Common myeloid progenitor, CD34-positive (primary cell): ENCODE data around the gene ZFY.

ENCODE experiments used
- CTCF ChIA-PET: fragments of 350-600 bp; sonication (Branson Sonifier 250); formaldehyde crosslinking; loops from one replicate; lab custom pipeline; 2021; ENCODE audit warnings: antibody characterized with exemption; lab: Charles Lee
- POLR2A ChIA-PET: fragments of 350-600 bp; sonication (Branson Sonifier 250); formaldehyde crosslinking; loops from one replicate; lab custom pipeline; 2021; ENCODE audit warnings: antibody characterized with exemption; lab: Charles Lee
- DNase-seq, 3 donors: peaks; one replicate each; pipeline versions ENCODE4 v3.0.0 to v3.0.0-alpha.2; 2013
- H3K27ac ChIP-seq, 2 experiments: 1 replicate in 1 of 2; 2 replicates in 1 of 2; pipeline ENCODE4 v1.7.0; 2013; ENCODE audit warnings: inconsistent platforms in 2 of 2, low read length in 2 of 2, mild to moderate bottlenecking in 2 of 2, low read depth in 1 of 2, moderate library complexity in 1 of 2; ENCODE audit not compliant: severe bottlenecking in 2 of 2, insufficient read depth in 1 of 2, poor library complexity in 1 of 2
- H3K27me3 ChIP-seq, 5 experiments: replicated peaks in 2 of 5; 1 replicate in 3 of 5; 2 replicates in 2 of 5; pipeline versions ENCODE4 v1.6.1 to v1.7.0; 2013; ENCODE audit warnings: low read length in 4 of 5, mild to moderate bottlenecking in 2 of 5, moderate library complexity in 2 of 5, inconsistent platforms in 1 of 5; ENCODE audit not compliant: insufficient read depth in 5 of 5, control insufficient read depth in 4 of 5
- H3K36me3 ChIP-seq, 4 experiments: 1 replicate in 2 of 4; 2 replicates in 2 of 4; pipeline versions ENCODE4 v1.6.1 to v1.7.0; 2013; ENCODE audit warnings: low read length in 3 of 4, control low read depth in 1 of 4, mild to moderate bottlenecking in 1 of 4; ENCODE audit not compliant: control insufficient read depth in 4 of 4, insufficient read depth in 4 of 4
- H3K4me1 ChIP-seq, 4 experiments: 1 replicate in 3 of 4; 2 replicates in 1 of 4; pipeline versions ENCODE4 v1.6.1 to v1.7.1; 2013; ENCODE audit warnings: low read length in 3 of 4, mild to moderate bottlenecking in 3 of 4, control low read depth in 1 of 4, inconsistent platforms in 1 of 4, moderate library complexity in 1 of 4; ENCODE audit not compliant: control insufficient read depth in 4 of 4, insufficient read depth in 4 of 4; ENCODE audit errors: control extremely low read depth in 1 of 4
- H3K4me3 ChIP-seq, 7 experiments: 1 replicate in 4 of 7; 2 replicates in 3 of 7; pipeline versions ENCODE4 v1.5.1 to v1.7.0; 2013; ENCODE audit warnings: mild to moderate bottlenecking in 7 of 7, low read length in 6 of 7, moderate library complexity in 6 of 7, inconsistent platforms in 2 of 7, low read depth in 2 of 7, control low read depth in 1 of 7; ENCODE audit not compliant: insufficient read depth in 4 of 7, control insufficient read depth in 1 of 7; ENCODE audit errors: extremely low read depth in 1 of 7
- H3K9me3 ChIP-seq, 5 experiments: 1 replicate in 4 of 5; 2 replicates in 1 of 5; pipeline versions ENCODE4 v1.6.1 to v1.7.1; 2013; ENCODE audit warnings: low read length in 4 of 5, mild to moderate bottlenecking in 2 of 5, inconsistent platforms in 1 of 5, low read depth in 1 of 5, moderate library complexity in 1 of 5; ENCODE audit not compliant: control insufficient read depth in 4 of 5, insufficient read depth in 2 of 5; ENCODE audit errors: control extremely low read depth in 1 of 5
- WGBS: methylation state at CpG from one replicate; pipeline ENCODE4 v1.1.5; 2013; ENCODE audit not compliant: insufficient coverage; 5-methylcytosine and 5-hydroxymethylcytosine counted together

The ZFY gene

DNA sequence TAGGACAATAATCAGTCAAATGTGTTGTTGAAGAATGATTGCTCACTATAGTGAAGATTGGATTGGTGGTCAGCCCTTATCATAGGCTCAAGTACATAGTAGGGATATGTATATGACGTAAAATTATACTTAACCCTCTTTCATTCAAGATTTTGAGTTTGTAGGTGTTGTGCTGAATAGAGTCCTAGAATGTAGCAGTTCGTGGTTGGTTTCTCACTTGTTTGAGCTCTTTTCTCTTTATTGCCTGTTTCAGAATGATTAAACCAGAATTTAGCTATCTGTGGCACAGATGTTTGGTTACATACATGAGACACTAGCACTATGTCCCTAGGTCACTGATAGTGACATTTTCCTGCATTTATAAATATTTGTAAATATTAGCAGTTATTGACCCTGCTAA, 15.5 kb downstream of the ZFY start:
- POLR2A ChIA-PET = interaction anchor here (0.6 kb wide), 1 partner anchor 13 kb away, joined by 3 read pairs; no protein-coding TSS in a partner anchor
- DNase-seq = no peak
- Histone ChIP-seq H3K27me3 (no peaks in the 10 kb centered on the region), H3K36me3 (peaks cover 0 to 5% (median 0%) of the 10 kb centered on the region in 4 experiments), H3K4me3 (no peak overlapping the region), H3K27ac (no peak overlapping the region), H3K9me3 (no peaks in the 10 kb centered on the region), H3K4me1 (peaks cover 0 to under 1% (median 0%) of the 10 kb centered on the region in 4 experiments)
- CTCF ChIA-PET = interaction anchor here (0.7 to 1.6 kb wide), 2 partner anchors 13 to 14 kb away, joined by 3 to 5 read pairs; no protein-coding TSS in a partner anchor
- WGBS = no CpG with 5 or more reads among the region's 2 CpGs

DNA sequence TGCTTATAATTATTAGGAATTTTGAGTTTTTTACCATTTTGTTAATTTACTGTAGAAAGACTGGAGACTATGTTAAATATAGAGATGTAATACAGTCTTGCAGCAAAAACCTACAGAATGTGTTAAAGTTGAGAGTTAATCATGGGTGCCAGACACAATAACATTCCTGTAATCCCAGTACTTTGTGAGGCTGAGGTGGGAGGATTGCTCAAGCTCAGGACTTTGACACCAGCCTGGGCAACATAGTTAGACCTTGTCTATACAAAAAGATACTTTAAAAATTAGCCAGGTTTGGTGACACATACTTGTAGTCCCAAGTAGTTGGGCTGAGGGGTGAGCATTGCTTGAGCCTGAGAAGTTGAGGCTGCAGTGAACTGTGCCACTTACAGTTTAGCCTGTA, 17.7 kb downstream of the ZFY start:
- Histone ChIP-seq H3K27ac (no peak overlapping the region), H3K9me3 (no peaks in the 10 kb centered on the region), H3K4me1 (no peaks in the 10 kb centered on the region), H3K27me3 (no peaks in the 10 kb centered on the region), H3K36me3 (peaks cover 0 to 13% (median 0%) of the 10 kb centered on the region in 4 experiments), H3K4me3 (no peak overlapping the region)
- ChIA-PET POLR2A (no interaction called here), CTCF (no interaction called here)
- no peak for DNase-seq

DNA sequence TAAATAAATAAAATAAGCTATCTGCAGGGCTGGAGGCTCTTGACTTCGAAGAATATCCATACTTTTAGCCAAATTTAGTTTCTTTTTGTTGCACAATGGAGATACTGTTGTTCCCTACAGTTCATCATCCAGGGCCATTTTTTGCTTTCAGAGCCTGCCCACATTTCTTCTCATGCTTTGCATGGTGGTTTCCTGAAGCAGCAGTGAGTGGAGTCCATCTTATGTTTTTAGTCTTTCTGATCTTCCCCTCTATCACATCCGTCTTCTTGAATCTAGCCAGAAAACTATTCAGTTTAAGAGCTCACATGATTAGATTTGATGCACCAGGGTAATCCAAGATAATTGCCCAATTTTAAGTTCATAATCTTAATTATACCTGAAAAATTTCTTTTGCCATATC, 19.6 kb downstream of the ZFY start:
- H3K27me3 ChIP-seq = no peaks in the 10 kb centered on the region
- POLR2A ChIA-PET = interaction anchor here (0.7 kb wide), 1 partner anchor 79 kb away, joined by 5 read pairs; no protein-coding TSS in a partner anchor
- DNase-seq = no peak
- no peaks in the 10 kb centered on the region for H3K9me3 ChIP-seq
- peaks cover 0 to 17% (median 0%) of the 10 kb centered on the region in 4 experiments for H3K36me3 ChIP-seq
- CTCF ChIA-PET = interaction anchor here (0.8 to 1.7 kb wide), 2 partner anchors 10 to 50 kb away, joined by 3 to 4 read pairs; no protein-coding TSS in a partner anchor
- H3K4me1 ChIP-seq = no peaks in the 10 kb centered on the region
- no peak overlapping the region for H3K27ac ChIP-seq
- no peak overlapping the region for H3K4me3 ChIP-seq
- no CpG with 5 or more reads among the region's 2 CpGs for WGBS

DNA sequence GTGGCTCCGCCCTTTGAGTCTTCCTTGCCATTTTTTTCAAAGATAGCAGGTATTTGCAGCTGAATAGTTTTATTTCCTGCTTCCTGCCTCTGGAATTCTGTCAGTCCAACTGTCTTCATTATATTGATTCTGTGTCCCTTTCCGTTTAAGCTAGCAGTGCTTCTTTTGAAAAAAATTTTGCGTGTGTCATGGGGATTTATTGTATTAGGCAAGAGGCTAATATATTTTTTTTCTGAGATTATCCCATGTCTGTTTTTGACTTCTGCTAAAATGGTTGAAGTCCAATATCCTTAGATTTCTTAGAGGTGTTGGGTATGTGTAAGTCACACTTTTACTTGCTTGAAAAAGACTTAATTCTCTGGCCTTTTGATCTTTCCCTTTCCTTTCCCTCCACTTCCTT, 20.4 kb downstream of the ZFY start:
- WGBS = no CpG with 5 or more reads among the region's 3 CpGs
- H3K27ac ChIP-seq = no peak overlapping the region
- no peaks in the 10 kb centered on the region for H3K9me3 ChIP-seq
- H3K4me1 ChIP-seq = no peaks in the 10 kb centered on the region
- DNase-seq = no peak
- H3K27me3 ChIP-seq = no peaks in the 10 kb centered on the region
- CTCF ChIA-PET = interaction anchor here (1.7 kb wide), 1 partner anchor 9 kb away, joined by 4 read pairs; no protein-coding TSS in a partner anchor
- no peak overlapping the region for H3K4me3 ChIP-seq
- POLR2A ChIA-PET = interaction anchor here (0.7 kb wide), 1 partner anchor 78 kb away, joined by 5 read pairs; no protein-coding TSS in a partner anchor
- peaks cover 0 to 17% (median 0%) of the 10 kb centered on the region in 4 experiments for H3K36me3 ChIP-seq

DNA sequence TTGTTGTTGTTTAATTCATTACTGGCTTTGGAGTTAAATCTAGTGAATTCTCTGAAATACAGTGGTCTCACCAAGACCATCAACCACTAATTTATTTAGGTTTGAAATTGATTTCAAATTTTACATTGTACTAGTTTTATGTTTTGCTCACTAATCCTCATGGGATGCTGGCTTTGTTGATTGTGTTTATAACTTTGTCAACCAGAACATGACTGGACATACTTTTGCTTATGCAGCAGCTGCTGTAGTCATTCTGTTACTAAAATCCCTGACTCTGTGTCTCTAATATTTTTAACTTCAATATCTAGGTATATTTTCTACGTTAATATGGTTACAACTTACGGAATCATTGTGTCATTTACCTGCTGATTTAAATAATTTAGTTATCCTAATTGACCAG, 26.9 kb downstream of the ZFY start:
- CTCF ChIA-PET = no interaction called here
- no peak for DNase-seq
- POLR2A ChIA-PET = no interaction called here

DNA sequence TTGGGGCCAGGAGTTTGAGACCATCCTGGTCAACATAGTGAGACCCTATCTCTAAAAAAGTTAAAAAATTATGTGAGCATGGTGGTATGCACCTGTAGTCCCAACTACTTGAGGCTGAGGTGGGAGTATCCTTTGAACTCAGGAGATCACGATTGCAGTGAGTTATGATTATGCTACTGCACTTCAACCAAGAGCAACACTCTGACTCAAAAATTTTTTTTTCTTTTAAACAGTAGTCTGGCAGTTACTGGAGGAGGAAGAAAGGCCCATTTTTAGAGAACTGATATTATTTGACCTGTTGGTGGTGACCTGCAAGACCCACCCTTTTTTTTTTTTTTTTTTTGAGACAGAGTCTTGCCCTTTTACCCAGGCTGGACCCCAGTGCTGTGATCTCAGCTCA, 29.6 kb downstream of the ZFY start:
- no CpG with 5 or more reads among the region's 1 CpG for WGBS
- ChIA-PET POLR2A (no interaction called here), CTCF (interaction anchor here (0.9 to 2.2 kb wide), 3 partner anchors 9 to 29 kb away, joined by 3 to 4 read pairs (median 3); no protein-coding TSS in a partner anchor)
- H3K9me3 ChIP-seq = no peaks in the 10 kb centered on the region
- no peak for DNase-seq
- H3K4me1 ChIP-seq = peaks cover 0 to 9% (median 0%) of the 10 kb centered on the region in 4 experiments
- no peak overlapping the region for H3K27ac ChIP-seq
- no peaks in the 10 kb centered on the region for H3K27me3 ChIP-seq
- H3K4me3 ChIP-seq = no peak overlapping the region
- H3K36me3 ChIP-seq = peaks cover 0 to 2% (median 0%) of the 10 kb centered on the region in 4 experiments

More for the DNA sequence above, 26.9 kb downstream of the ZFY start:
- WGBS = no CpG with 5 or more reads among the region's 2 CpGs
- H3K4me1 ChIP-seq = peaks cover 0 to 3% (median 0%) of the 10 kb centered on the region in 4 experiments
- H3K4me3 ChIP-seq = no peak overlapping the region
- H3K27me3 ChIP-seq = no peaks in the 10 kb centered on the region
- H3K27ac ChIP-seq = no peak overlapping the region
- peaks cover 0 to 9% (median 0%) of the 10 kb centered on the region in 4 experiments for H3K36me3 ChIP-seq
- no peaks in the 10 kb centered on the region for H3K9me3 ChIP-seq

DNA sequence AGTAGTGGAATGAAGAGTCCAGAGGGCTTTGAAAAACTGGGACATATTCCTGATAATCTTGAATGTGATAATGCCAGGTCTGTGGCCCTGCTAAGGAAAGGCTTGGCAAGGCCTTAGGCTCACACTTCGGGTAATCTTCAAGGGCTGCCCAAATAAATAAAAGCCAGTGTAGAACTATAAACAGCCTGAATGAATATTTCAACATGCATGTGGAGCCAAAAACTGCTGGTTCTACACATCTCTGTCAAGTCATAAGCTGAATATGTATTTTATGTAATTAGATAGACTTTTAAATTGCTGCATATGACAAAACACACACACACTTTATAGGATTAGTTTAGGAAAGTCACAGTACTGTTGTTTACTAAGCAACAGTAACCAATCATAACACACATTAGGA, 30.4 kb downstream of the ZFY start:
- no CpG with 5 or more reads among the region's 1 CpG for WGBS
- POLR2A ChIA-PET = no interaction called here
- H3K27ac ChIP-seq = no peak overlapping the region

More for the DNA sequence above, 30.4 kb downstream of the ZFY start:
- DNase-seq = no peak
- Histone ChIP-seq H3K27me3 (no peaks in the 10 kb centered on the region), H3K4me3 (no peak overlapping the region), H3K4me1 (peaks cover 0 to 17% (median 0%) of the 10 kb centered on the region in 4 experiments), H3K36me3 (peaks cover 0 to 2% (median 0%) of the 10 kb centered on the region in 4 experiments), H3K9me3 (no peaks in the 10 kb centered on the region)
- CTCF ChIA-PET = interaction anchor here (0.9 to 2.2 kb wide), 2 partner anchors 10 to 15 kb away, joined by 3 to 4 read pairs; no protein-coding TSS in a partner anchor
